HG03457 (cell line): ENCODE measurements around the gene RTN1.

Source experiments
- ATAC-seq: cut with Tn5 transposase; IDR thresholded peaks from one replicate; pipeline ENCODE4 v1.9.1; 2021; ENCODE audit warnings: moderate number of reproducible peaks; ENCODE audit not compliant: unreplicated experiment

The RTN1 gene

DNA sequence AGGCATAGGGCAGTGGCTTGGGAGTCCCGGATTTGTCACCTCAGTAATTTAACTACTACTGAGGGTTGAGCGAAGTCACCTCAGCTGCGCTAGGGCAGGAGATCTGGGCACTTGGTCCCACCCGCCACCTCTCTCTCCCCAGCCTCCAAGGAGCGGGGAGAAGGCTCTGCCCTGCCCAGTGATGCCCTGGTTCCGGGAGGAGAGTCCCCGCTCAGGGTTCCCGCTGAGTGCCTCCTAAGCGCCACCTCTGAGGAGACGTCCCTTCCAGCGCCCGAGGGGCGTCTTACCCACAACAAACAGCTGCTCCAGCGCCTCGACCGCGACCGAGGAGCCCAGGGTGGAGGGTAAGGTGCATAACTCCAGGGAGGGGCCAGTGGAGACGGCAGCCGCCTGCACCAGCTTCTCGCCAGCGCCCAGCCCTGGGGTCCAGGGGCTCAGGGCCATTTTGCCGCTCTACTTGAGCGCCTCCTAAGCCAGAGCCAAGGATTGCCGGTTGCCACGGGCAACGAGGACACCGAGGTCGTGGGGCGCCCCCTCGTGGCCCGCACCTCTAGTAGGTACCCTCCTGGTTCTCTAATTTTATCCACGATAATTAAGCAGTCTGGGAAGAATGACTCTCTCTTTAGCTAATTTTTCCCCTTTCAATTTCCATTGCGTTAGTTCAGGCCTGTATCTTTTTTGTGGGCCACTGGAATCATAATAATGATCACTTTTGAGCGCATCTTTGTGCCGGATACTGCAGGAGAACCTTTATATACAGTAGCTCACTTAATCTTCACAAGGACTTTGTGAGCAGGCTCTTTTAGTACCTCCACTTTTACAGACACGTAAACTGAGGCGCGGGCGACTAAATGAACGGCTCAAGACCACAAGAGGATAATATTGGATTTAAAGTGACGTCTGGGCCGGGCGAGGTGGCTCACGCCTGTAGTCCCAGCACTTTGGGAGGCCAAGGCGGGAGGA lies 294.0 kb downstream of the RTN1 start, which contains the start of gene CCDC175:
TSS of gene CCDC175 (minus strand) at position 481 of the 963 bp plus-strand sequence. CDS start at position 444, 37 bp downstream.
- ATAC-seq = peak; percentile 99

DNA sequence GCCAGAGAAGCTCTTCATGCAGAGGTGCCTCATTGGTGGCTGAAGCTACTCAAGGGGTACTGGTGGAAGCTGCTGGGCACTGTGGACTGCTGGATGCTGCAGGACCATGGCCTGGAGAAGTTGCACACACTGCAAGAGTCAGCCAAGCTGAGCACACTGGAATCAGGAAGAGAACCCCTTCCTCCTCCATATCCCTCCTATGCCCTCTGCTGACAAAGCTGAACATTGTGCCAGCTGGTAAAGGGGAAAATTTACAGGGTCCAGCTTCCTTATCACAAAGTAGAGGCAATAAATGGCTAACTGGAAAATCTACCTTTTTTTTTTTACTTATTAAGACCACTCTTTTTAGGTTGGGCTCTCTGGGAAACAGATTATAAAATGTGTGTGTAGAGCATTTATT lies 300.5 kb downstream of the RTN1 start:
- ATAC-seq = no peak

DNA sequence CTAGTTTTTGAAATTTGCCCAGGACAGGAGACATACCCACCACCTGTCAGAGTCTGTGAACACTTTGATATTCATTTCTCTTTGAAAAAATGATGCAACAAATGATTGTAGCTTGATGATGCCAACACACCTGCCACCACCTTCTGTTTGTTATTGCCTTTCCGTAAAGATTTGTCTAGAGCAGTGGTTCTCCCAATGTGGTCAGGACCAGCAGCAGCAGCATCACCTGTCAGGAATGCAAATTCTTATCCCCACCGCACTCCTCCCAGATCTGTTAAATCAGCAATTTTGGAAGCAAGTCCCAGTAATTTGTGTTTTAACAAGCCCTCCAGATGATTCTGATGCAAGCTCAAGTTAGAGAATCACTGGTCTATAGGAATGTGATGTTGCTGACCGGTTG lies 303.9 kb downstream of the RTN1 start:
- no peak for ATAC-seq

DNA sequence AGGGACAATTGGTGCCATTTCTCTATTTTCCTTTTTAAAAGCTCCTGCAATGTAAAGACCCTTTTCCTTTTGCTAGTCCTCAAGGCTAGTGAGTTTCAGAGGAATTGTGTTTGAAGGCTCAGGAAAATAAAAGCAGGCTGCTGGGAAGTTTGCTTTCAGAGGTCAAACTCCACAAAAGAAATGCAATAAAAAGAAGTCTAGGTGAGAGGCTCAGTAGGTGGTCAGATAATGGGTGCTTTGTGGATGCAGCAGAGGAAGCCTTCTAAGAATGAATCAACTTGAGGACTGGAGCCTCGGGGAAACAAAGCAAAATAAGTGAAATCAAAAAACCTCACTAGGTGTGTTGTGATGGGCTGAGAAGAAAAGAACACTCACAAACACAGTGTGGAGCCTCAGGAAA lies 304.3 kb downstream of the RTN1 start:
- no peak for ATAC-seq

DNA sequence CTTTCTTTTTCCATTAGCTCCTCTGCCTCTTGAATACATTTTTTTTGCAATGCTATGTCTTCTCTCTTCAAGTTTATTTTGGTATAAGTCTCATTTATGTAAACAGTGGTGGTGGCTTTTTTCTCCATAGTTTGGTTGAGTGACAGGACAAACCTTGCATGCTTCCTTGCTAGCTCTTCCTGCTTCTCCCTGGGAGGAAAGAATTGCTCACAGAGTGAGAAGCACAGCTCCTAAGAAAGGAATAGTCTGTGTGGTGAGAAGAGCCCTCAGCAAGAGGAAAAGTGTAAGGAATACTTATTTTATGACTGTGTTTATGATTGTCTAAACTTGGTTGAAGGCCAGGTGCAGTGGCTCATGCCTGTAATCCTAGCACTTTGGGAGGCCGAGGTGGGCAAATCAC lies 305.5 kb downstream of the RTN1 start:
- ATAC-seq = no peak

DNA sequence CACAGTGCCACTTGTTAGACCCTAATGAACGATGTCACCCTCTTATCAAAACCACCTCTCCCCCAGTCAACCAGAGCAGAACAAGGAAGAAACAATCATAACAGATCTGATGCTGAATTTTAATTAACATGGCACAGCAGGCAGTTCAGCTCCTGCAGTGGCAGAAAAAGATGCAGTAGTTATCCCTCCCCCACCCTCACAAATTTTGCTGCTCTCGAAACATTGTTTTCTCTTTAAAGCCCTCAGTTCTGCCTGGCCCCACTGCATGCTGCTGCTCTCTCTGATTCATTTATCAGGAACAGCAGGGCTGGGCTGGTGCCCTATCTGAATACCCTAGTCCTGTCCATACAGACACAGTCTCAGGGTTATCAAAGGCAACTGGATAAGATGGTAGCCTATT lies 306.2 kb downstream of the RTN1 start:
- ATAC-seq = no peak

DNA sequence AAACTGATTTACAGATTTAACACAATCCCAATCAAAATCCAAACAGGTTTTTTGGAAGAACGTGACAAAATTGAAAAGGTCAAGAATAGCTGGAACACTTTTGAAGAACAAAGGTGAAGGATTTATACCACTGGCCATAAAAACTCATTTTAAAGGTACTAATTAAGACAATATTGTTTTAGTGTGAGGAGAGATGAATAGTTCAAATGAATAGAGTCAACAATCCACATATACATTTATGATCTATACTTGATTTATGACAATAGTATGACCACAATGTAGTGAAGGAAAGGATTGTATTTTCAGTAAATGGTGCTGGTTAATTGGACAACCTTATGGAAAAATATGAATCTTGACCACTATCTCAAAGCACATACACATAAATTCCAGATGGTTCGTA lies 323.3 kb downstream of the RTN1 start:
- ATAC-seq = no peak
